ENCODE data around the gene WDTC1. TPM values are rescaled to one million over a fixed set of nuclear protein-coding genes. Genes with fewer than 3 reads are reported as not detected.

Gene WDTC1
- total RNA-seq, 1 experiment from 2014 or later: 19.0 TPM

- Histone ChIP-seq H3K4me1 (ENCODE audit: insufficient read depth, low read length) (peaks cover 6% of the 10 kb centered on the region), H3K9me3 (ENCODE audit: control insufficient read depth, low read depth, low read length) (no peaks in the 10 kb centered on the region), H2BK12ac (ENCODE audit: insufficient read length, low read depth, low read length) (no peak overlapping the region), H3K56ac (ENCODE audit: insufficient read length, low read depth, low read length) (no peak overlapping the region), H3T11ph (ENCODE audit: low read length) (no peak overlapping the region), H2AK5ac (ENCODE audit: insufficient read length, low read length) (no peak overlapping the region), H3K9ac (ENCODE audit: extremely low read depth, insufficient read length, low read length) (no peak overlapping the region), H3K27me3 (ENCODE audit: insufficient read depth, low read length) (no peaks in the 10 kb centered on the region), H3K23me2 (ENCODE audit: insufficient read length, low read depth, low read length, poor library complexity, severe bottlenecking) (no peaks in the 10 kb centered on the region), H4K91ac (ENCODE audit: insufficient read length, low read depth, low read length) (no peak overlapping the region), H4K20me1 (ENCODE audit: control insufficient read depth, insufficient read depth, insufficient read length) (no peaks in the 10 kb centered on the region), H2BK5ac (ENCODE audit: insufficient read length, low read length) (no peak overlapping the region), H4K8ac (replicated peaks; ENCODE audit: insufficient read length, low read depth, low read length) (no peak overlapping the region), H3K4me2 (ENCODE audit: insufficient read depth, insufficient read length, low read length) (no peak overlapping the region), H3K27ac (ENCODE audit: insufficient read length, low read depth, low read length) (no peak overlapping the region), H3K14ac (ENCODE audit: insufficient read depth, low read length) (no peak overlapping the region), H3K4ac (ENCODE audit: low read depth, low read length) (no peak overlapping the region), H2BK120ac (ENCODE audit: low read depth, low read length, poor library complexity, severe bottlenecking) (no peak overlapping the region), H4K5ac (ENCODE audit: insufficient read length, low read depth, low read length) (no peak overlapping the region), H3K79me2 (ENCODE audit: insufficient read depth, low read length) (no peaks in the 10 kb centered on the region), H3K79me1 (ENCODE audit: insufficient read depth, low read depth, low read length, poor library complexity, severe bottlenecking) (no peaks in the 10 kb centered on the region), H2AFZ (ENCODE audit: low read length) (no peak overlapping the region), H2BK20ac (ENCODE audit: low read depth, low read length, poor library complexity, severe bottlenecking) (no peak overlapping the region), H2BK15ac (ENCODE audit: low read depth, low read length) (no peak overlapping the region), H3K18ac (ENCODE audit: insufficient read length, low read depth, low read length) (no peak overlapping the region), H3K23ac (ENCODE audit: insufficient read length, low read depth, low read length) (no peak overlapping the region)
- H3K4me1 Mint-ChIP-seq: peaks cover 11 to 18% of the 10 kb centered on the region in 2 experiments
- H3K36me3 Mint-ChIP-seq (ENCODE audit: insufficient read depth in 1 of 3, low read depth in 3 of 3): no peaks in the 10 kb centered on the region
- H3K27me3 Mint-ChIP-seq (ENCODE audit: low read depth): peaks cover 9% of the 10 kb centered on the region
- TF ChIP-seq CTCF (conservative IDR thresholded peaks at IDR 0.05): no peak
- H3K9me3 Mint-ChIP-seq: no peaks in the 10 kb centered on the region
- no peak overlapping the region; a peak in 1 of 5 replicates for H3K4me3 Mint-ChIP-seq
- no peak for DNase-seq
- WGBS (ENCODE audit: extremely low coverage, insufficient read length, low lambda C conversion rate): no CpG with 5 or more reads among the region's 4 CpGs
- H3K27ac Mint-ChIP-seq: no peak overlapping the region
These were observed 2.7 kb downstream of the WDTC1 start for GRCh38 chr1:27237112-27237511.
